B cell (primary cell): ENCODE data around the gene CACUL1. TPM values are rescaled to one million over a fixed set of nuclear protein-coding genes. Genes with fewer than 3 reads are reported as not detected.
A peak's percentile ranks its signal among the peaks of the same experiment; 100 is the strongest.

Experiments
- ATAC-seq: fragments of 200-7000 bp; cut with Tn5 transposase; one replicate; pipeline ENCODE4 v1.10.0; 2021; ENCODE audit warnings: low read depth, mild to moderate bottlenecking, moderate number of reproducible peaks, moderate library complexity
- CTCF ChIA-PET: fragments of 350-600 bp; sonication (Branson Sonifier 250); formaldehyde crosslinking; loops from one replicate; lab custom pipeline; 2021; ENCODE audit warnings: antibody characterized with exemption, inconsistent platforms; lab: Charles Lee
- POLR2A ChIA-PET: fragments of 350-600 bp; sonication (Branson Sonifier 250); formaldehyde crosslinking; loops from one replicate; lab custom pipeline; 2021; ENCODE audit warnings: antibody characterized with exemption; lab: Charles Lee
- DNase-seq: peaks from one replicate; pipeline ENCODE4 v3.0.0; 2013
- H2AFZ ChIP-seq: 2 replicates; pipeline ENCODE4 v1.6.1; 2012; ENCODE audit warnings: mild to moderate bottlenecking, low read depth, low read length; ENCODE audit not compliant: insufficient read depth, poor library complexity, severe bottlenecking
- H3K27ac ChIP-seq, 2 donors: 1 replicate in 1 of 2; 2 replicates in 1 of 2; pipeline ENCODE4 v1.5.1; 2012 to 2013; ENCODE audit warnings: low read length in 2 of 2, mild to moderate bottlenecking in 2 of 2, moderate library complexity in 1 of 2
- H3K27me3 ChIP-seq, 4 experiments: fragments of 200-600 bp in 1 of 4; sonication (generic) in 1 of 4; replicated peaks in 1 of 4; 1 replicate in 2 of 4; 2 replicates in 2 of 4; pipeline versions ENCODE4 v1.6.1 to v1.7.0; 2013 to 2016; ENCODE audit warnings: low read length in 3 of 4, mild to moderate bottlenecking in 2 of 4, mixed read lengths in 1 of 4, moderate library complexity in 1 of 4; ENCODE audit not compliant: insufficient read depth in 4 of 4, control insufficient read depth in 3 of 4; ENCODE audit errors: control extremely low read depth in 1 of 4
- H3K36me3 ChIP-seq, 2 experiments: replicated peaks in 1 of 2; 1 replicate in 1 of 2; 2 replicates in 1 of 2; pipeline versions ENCODE4 v1.6.1 to v1.7.1; 2013; ENCODE audit warnings: low read length in 1 of 2; ENCODE audit not compliant: insufficient read depth in 2 of 2, control insufficient read depth in 1 of 2; ENCODE audit errors: control extremely low read depth in 1 of 2, extremely low read depth in 1 of 2
- H3K4me1 ChIP-seq, 2 donors: fragments of 200-600 bp in 1 of 2; sonication (generic) in 1 of 2; 1 replicate in 1 of 2; 2 replicates in 1 of 2; pipeline versions ENCODE4 v1.5.1 to v1.6.1; 2013 to 2017; ENCODE audit warnings: low read length in 2 of 2; ENCODE audit not compliant: control insufficient read depth in 2 of 2, insufficient read depth in 2 of 2
- H3K4me2 ChIP-seq: replicated peaks from 2 replicates; pipeline ENCODE3; 2012; ENCODE audit warnings: mild to moderate bottlenecking, low read depth, low read length; ENCODE audit not compliant: poor library complexity, severe bottlenecking
- H3K4me3 ChIP-seq, 5 experiments: fragments of 200-600 bp in 1 of 5; sonication (generic) in 1 of 5; 1 replicate in 3 of 5; 2 replicates in 2 of 5; pipeline versions ENCODE4 v1.5.1 to v1.7.0; 2011 to 2016; ENCODE audit warnings: low read length in 4 of 5, mild to moderate bottlenecking in 4 of 5, low read depth in 2 of 5, control low read depth in 1 of 5, moderate library complexity in 1 of 5; ENCODE audit not compliant: insufficient read depth in 1 of 5; ENCODE audit errors: control extremely low read depth in 1 of 5, extremely low read depth in 1 of 5
- H3K79me2 ChIP-seq: fragments of 200-600 bp; sonication (generic); one replicate; pipeline ENCODE4 v1.6.0; 2016; ENCODE audit warnings: low read length; ENCODE audit not compliant: control insufficient read depth, insufficient read depth
- H3K9ac ChIP-seq: fragments of 200-600 bp; sonication (generic); 2 replicates; pipeline ENCODE4 v1.6.1; 2017; ENCODE audit warnings: mild to moderate bottlenecking, low read length, moderate library complexity
- H3K9me3 ChIP-seq, 3 donors: one replicate each; pipeline versions ENCODE4 v1.6.1 to v1.7.1; 2013; ENCODE audit warnings: low read length in 2 of 3; ENCODE audit not compliant: control insufficient read depth in 2 of 3, insufficient read depth in 1 of 3; ENCODE audit errors: control extremely low read depth in 1 of 3
- H4K20me1 ChIP-seq: 2 replicates; pipeline ENCODE4 v1.6.0; 2012; ENCODE audit warnings: mild to moderate bottlenecking, low read length; ENCODE audit not compliant: insufficient read depth, control insufficient read depth, poor library complexity, severe bottlenecking
- H3K27ac Mint-ChIP-seq: one replicate; pipeline ENCODE4 v1.8.0; 2021; ENCODE audit warnings: mixed read lengths
- H3K27me3 Mint-ChIP-seq: one replicate; pipeline ENCODE4 v1.8.0; 2021; ENCODE audit warnings: mixed read lengths
- H3K4me1 Mint-ChIP-seq: one replicate; pipeline ENCODE4 v1.8.0; 2021; ENCODE audit warnings: mixed read lengths
- H3K4me3 Mint-ChIP-seq: one replicate; pipeline ENCODE4 v1.8.0; 2021; ENCODE audit warnings: mixed read lengths
- H3K9me3 Mint-ChIP-seq: one replicate; pipeline ENCODE4 v1.8.0; 2022; ENCODE audit warnings: mixed read lengths; ENCODE audit not compliant: insufficient read depth
- EZH2 ChIP-seq: IDR thresholded peaks from 2 replicates; pipeline ENCODE4 v1.6.1; 2012; ENCODE audit warnings: borderline replicate concordance, low read depth, mild to moderate bottlenecking, moderate library complexity, low read length; ENCODE audit not compliant: insufficient read depth, poor library complexity, severe bottlenecking
- WGBS: methylation state at CpG from one replicate; pipeline ENCODE4 v1.1.5; 2013; ENCODE audit warnings: missing lambda C conversion rate; ENCODE audit not compliant: insufficient coverage; 5-methylcytosine and 5-hydroxymethylcytosine counted together
- intact Hi-C: fragments of 100-400 bp; cut with micrococcal nuclease; formaldehyde crosslinking; loops from one replicate; pipeline ENCODE4 v1.10.0; 2022
- polyA plus RNA-seq: library from polyadenylated mRNA; depleted of rRNA; stranded (reverse); fragments of >200 nt; gene quantifications from 2 replicates; pipeline ENCODE4 v1.2.3, GENCODE V29; 2012
- total RNA-seq, 2 donors: library from RNA; stranded (reverse); fragments of 120-200 nt in 1 of 2; gene quantifications; 1 replicate in 1 of 2; 2 replicates in 1 of 2; pipeline versions ENCODE4 v1.2.3 to v1.2.4, GENCODE V29; 2013 to 2022
- TF ChIP-seq, protein P1 (sequence below): fragments of 200-600 bp; IDR thresholded peaks from one replicate; pipeline ENCODE4 v1.8.0; 2022; ENCODE audit warnings: antibody characterized with exemption, mild to moderate bottlenecking

CACUL1 gene
- total and polyA plus RNA-seq, 2 donors (not counting 1 experiment from before 2014, with no cell fraction given) = 7.4 to 39.5 TPM

DNA sequence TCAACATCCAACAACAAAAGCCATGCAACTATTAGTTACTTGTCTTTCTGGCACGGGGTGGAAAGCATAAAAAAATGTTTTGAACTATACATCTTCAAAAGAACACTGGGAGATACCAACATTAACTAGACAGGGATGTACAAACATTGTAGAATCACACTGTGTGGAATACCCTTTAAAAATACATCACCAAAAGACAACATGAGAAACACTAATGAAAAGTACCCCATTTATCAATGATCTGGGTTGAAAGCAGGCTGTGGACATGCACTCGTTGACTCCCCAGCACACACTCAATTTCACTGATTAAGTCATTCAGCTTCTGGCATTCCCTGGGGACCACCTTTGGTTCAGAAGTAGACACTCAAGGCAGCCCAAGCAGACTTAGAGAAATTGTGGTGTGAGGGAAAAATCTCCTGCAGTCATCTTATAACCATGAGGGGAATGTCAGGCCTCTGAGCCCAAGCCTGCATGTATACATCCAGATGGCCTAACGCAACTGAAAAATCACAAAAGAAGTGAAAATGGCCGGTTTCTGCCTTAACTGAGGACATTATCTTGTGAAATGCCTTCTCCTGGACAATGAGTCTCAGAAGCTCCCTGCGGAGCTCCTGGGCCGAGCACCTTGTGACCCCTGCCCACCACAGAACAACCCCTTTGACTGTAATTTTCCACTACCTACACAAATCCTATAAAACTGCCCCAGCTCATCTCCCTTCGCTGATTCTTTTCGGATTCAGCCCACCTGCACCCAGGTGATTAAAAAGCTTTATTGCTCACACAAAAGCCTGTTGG, 53.0 kb downstream of the CACUL1 start:
- peaks cover 0 to 20% of the 10 kb centered on the region in 2 experiments for H3K36me3 ChIP-seq
- no peaks in the 10 kb centered on the region for H3K27me3 ChIP-seq
- no peaks in the 10 kb centered on the region for H3K4me1 ChIP-seq
- H3K4me3 ChIP-seq = no peak overlapping the region
- ATAC-seq (no peak), DNase-seq (no peak)
- no peaks in the 10 kb centered on the region for H3K79me2 ChIP-seq
- Mint-ChIP-seq H3K27ac (no peak overlapping the region), H3K9me3 (no peaks in the 10 kb centered on the region), H3K4me1 (peaks cover 6% of the 10 kb centered on the region), H3K27me3 (no peaks in the 10 kb centered on the region), H3K4me3 (no peak overlapping the region)
- no peak overlapping the region for H3K9ac ChIP-seq
- H2AFZ ChIP-seq = no peak overlapping the region
- H3K4me2 ChIP-seq = no peak overlapping the region
- no peak overlapping the region for H3K27ac ChIP-seq
- TF ChIP-seq EZH2 = no peak
- TF ChIP-seq, protein P1, sequence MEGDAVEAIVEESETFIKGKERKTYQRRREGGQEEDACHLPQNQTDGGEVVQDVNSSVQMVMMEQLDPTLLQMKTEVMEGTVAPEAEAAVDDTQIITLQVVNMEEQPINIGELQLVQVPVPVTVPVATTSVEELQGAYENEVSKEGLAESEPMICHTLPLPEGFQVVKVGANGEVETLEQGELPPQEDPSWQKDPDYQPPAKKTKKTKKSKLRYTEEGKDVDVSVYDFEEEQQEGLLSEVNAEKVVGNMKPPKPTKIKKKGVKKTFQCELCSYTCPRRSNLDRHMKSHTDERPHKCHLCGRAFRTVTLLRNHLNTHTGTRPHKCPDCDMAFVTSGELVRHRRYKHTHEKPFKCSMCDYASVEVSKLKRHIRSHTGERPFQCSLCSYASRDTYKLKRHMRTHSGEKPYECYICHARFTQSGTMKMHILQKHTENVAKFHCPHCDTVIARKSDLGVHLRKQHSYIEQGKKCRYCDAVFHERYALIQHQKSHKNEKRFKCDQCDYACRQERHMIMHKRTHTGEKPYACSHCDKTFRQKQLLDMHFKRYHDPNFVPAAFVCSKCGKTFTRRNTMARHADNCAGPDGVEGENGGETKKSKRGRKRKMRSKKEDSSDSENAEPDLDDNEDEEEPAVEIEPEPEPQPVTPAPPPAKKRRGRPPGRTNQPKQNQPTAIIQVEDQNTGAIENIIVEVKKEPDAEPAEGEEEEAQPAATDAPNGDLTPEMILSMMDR = no peak
- H3K9me3 ChIP-seq = no peaks in the 10 kb centered on the region
- CTCF ChIA-PET = interaction anchor here (0.5 kb wide), 1 partner anchor 19 kb away, joined by 3 read pairs; no protein-coding TSS in a partner anchor
- no peaks in the 10 kb centered on the region for H4K20me1 ChIP-seq
- WGBS = 80% methylated on average over 8 of the region's 8 CpGs
- intact Hi-C loops = no loop called here
- POLR2A ChIA-PET = no interaction called here

DNA sequence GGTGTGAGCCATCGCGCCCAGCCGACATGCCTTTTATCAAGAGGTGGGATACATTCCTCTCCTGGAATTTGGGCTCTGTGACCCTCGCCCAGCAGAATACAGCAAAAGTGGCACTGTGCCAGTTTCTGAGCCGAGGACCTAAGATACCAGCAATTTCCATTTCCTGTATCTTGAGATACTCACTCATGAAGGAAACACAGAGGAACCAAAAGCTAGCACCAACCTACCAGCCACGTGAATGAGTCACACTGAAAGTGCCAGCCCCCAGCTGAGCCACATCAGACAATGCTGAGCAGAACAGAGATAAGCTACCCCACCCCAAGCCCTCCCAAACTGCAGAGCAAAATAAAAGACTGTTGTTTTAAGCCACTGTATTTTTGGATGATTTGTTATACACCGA, 56.3 kb downstream of the CACUL1 start:
- peak; percentile 51 for ATAC-seq
- Histone ChIP-seq H3K27ac (no peak overlapping the region), H3K4me1 (no peaks in the 10 kb centered on the region), H2AFZ (no peak overlapping the region), H3K36me3 (peaks cover 0 to 25% of the 10 kb centered on the region in 2 experiments), H4K20me1 (peaks cover 6% of the 10 kb centered on the region), H3K9me3 (no peaks in the 10 kb centered on the region), H3K9ac (no peak overlapping the region), H3K79me2 (no peaks in the 10 kb centered on the region), H3K27me3 (no peaks in the 10 kb centered on the region), H3K4me2 (no peak overlapping the region), H3K4me3 (no peak overlapping the region)
- H3K4me1 Mint-ChIP-seq = peaks cover 6% of the 10 kb centered on the region
- no peak overlapping the region for H3K4me3 Mint-ChIP-seq
- intact Hi-C loops = no loop called here
- ChIA-PET CTCF (interaction anchor here (1.2 kb wide), 1 partner anchor 23 kb away, joined by 3 read pairs; no protein-coding TSS in a partner anchor), POLR2A (no interaction called here)
- 76% methylated on average over 5 of the region's 7 CpGs for WGBS
- TF ChIP-seq EZH2 = no peak
- TF ChIP-seq, protein P1 = no peak
- no peak overlapping the region for H3K27ac Mint-ChIP-seq
- H3K9me3 Mint-ChIP-seq = no peaks in the 10 kb centered on the region
- DNase-seq = no peak
- no peaks in the 10 kb centered on the region for H3K27me3 Mint-ChIP-seq
